SK-N-SH treated with all-trans-retinoic acid at 6 μM for 48 hours (cell line): ENCODE measurements around the gene MINK1.

Experiments used
- ATAC-seq: fragments of 200-7000 bp; cut with Tn5 transposase; 3 replicates; pipeline ENCODE4 v1.9.1; 2020; ENCODE audit warnings: mild to moderate bottlenecking, moderate library complexity
- ARNTL ChIP-seq: fragments of 450-650 bp; formaldehyde crosslinking; IDR thresholded peaks from 2 replicates; pipeline ENCODE4 v1.5.0; 2020; ENCODE audit warnings: low read depth, mild to moderate bottlenecking, moderate library complexity, borderline replicate concordance
- BACH2 ChIP-seq: fragments of 250-450 bp; sonication (Bioruptor Pico); IDR thresholded peaks from 2 replicates; pipeline ENCODE4 v1.9.0; 2021; ENCODE audit warnings: mild to moderate bottlenecking, borderline replicate concordance
- CSDC2 ChIP-seq: fragments of 250-450 bp; sonication (Bioruptor Pico); IDR thresholded peaks from 2 replicates; pipeline ENCODE4 v1.5.0; 2020; ENCODE audit warnings: mild to moderate bottlenecking, moderate library complexity
- ESRRG ChIP-seq: fragments of 250-450 bp; sonication (Bioruptor Pico); IDR thresholded peaks from 2 replicates; pipeline ENCODE4 v1.6.1; 2021; ENCODE audit warnings: mild to moderate bottlenecking
- GLIS3 ChIP-seq: fragments of 250-450 bp; sonication (Bioruptor Pico); IDR thresholded peaks from 2 replicates; pipeline ENCODE4 v1.5.0; 2020; ENCODE audit warnings: mild to moderate bottlenecking, moderate library complexity
- ISL1 ChIP-seq: fragments of 250-450 bp; sonication (Bioruptor Pico); IDR thresholded peaks from 2 replicates; pipeline ENCODE4 v2.1.2; 2022; ENCODE audit warnings: mild to moderate bottlenecking, moderate library complexity
- OSR1 ChIP-seq: fragments of 250-450 bp; sonication (Bioruptor Pico); IDR thresholded peaks from 2 replicates; pipeline ENCODE4 v1.8.0; 2022; ENCODE audit warnings: moderate library complexity, mild to moderate bottlenecking, inconsistent platforms
- PATZ1 ChIP-seq: fragments of 250-450 bp; sonication (Bioruptor Pico); IDR thresholded peaks from 2 replicates; pipeline ENCODE4 v1.8.0; 2020; ENCODE audit warnings: mild to moderate bottlenecking, moderate library complexity, borderline replicate concordance
- POU6F1 ChIP-seq: fragments of 250-450 bp; sonication (Bioruptor Pico); IDR thresholded peaks from 2 replicates; pipeline ENCODE4 v1.8.0; 2021; ENCODE audit warnings: low read depth, mild to moderate bottlenecking, moderate library complexity, borderline replicate concordance
- RARB ChIP-seq: fragments of 250-450 bp; sonication (Bioruptor Pico); IDR thresholded peaks from 2 replicates; pipeline ENCODE4 v1.8.0; 2021; ENCODE audit warnings: mild to moderate bottlenecking, moderate library complexity
- SNAI2 ChIP-seq: fragments of 250-450 bp; sonication (Bioruptor Pico); IDR thresholded peaks from 2 replicates; pipeline ENCODE4 v1.5.0; 2020; ENCODE audit warnings: mild to moderate bottlenecking, moderate library complexity
- TCF4 ChIP-seq: fragments of 250-450 bp; sonication (Bioruptor Pico); IDR thresholded peaks from 2 replicates; pipeline ENCODE4 v1.8.0; 2021; ENCODE audit warnings: mild to moderate bottlenecking, moderate library complexity, borderline replicate concordance
- TOX ChIP-seq: fragments of 250-450 bp; sonication (Bioruptor Pico); IDR thresholded peaks from 2 replicates; pipeline ENCODE4 v1.8.0; 2021; ENCODE audit warnings: mild to moderate bottlenecking, moderate library complexity, borderline replicate concordance
- TSHZ2 ChIP-seq: fragments of 250-450 bp; sonication (Bioruptor Pico); IDR thresholded peaks from 2 replicates; pipeline ENCODE4 v1.5.0; 2020; ENCODE audit warnings: mild to moderate bottlenecking, moderate library complexity
- ZFP30 ChIP-seq: fragments of 450-650 bp; formaldehyde crosslinking; IDR thresholded peaks from 2 replicates; pipeline ENCODE4 v1.5.0; 2022; ENCODE audit warnings: mild to moderate bottlenecking, moderate library complexity
- ZNF8 ChIP-seq: fragments of 450-650 bp; formaldehyde crosslinking; IDR thresholded peaks from 2 replicates; pipeline ENCODE4 v1.5.0; 2020; ENCODE audit warnings: mild to moderate bottlenecking, moderate library complexity

The MINK1 gene

GRCh38 chr17:4833941-4834680 is 971 bp downstream of the MINK1 start:
- TF ChIP-seq PATZ1 (CRISPR knock-in tag) (no peak), OSR1 (CRISPR knock-in tag) (no peak), SNAI2 (CRISPR knock-in tag) (no peak), ARNTL (no peak), ISL1 (CRISPR knock-in tag) (no peak), TSHZ2 (no peak), ZFP30 (CRISPR knock-in tag) (no peak)
- peak; percentile 39 for ATAC-seq

GRCh38 chr17:4834681-4835020 is 1.5 kb downstream of the MINK1 start:
- ATAC-seq: no peak
- no peak for TF ChIP-seq PATZ1 (CRISPR knock-in tag)
- no peak for TF ChIP-seq TOX (CRISPR knock-in tag)
- no peak for TF ChIP-seq ARNTL
- TF ChIP-seq CSDC2 (CRISPR knock-in tag): no peak
- no peak for TF ChIP-seq BACH2 (CRISPR knock-in tag)
- TF ChIP-seq ESRRG: no peak
- TF ChIP-seq ZNF8 (CRISPR knock-in tag): no peak
- TF ChIP-seq GLIS3 (CRISPR knock-in tag): no peak

GRCh38 chr17:4836221-4836620 is 3.1 kb downstream of the MINK1 start:
- ATAC-seq: no peak
- no peak for TF ChIP-seq ISL1 (CRISPR knock-in tag)
- TF ChIP-seq OSR1 (CRISPR knock-in tag): no peak
- no peak for TF ChIP-seq PATZ1 (CRISPR knock-in tag)
- TF ChIP-seq ZFP30 (CRISPR knock-in tag): no peak
- TF ChIP-seq TCF4 (CRISPR knock-in tag): no peak
- TF ChIP-seq RARB (CRISPR knock-in tag): no peak
- TF ChIP-seq POU6F1 (CRISPR knock-in tag): no peak
- no peak for TF ChIP-seq BACH2 (CRISPR knock-in tag)
